Activated CD4-positive, alpha-beta T cell treated with anti-CD3 and anti-CD28 coated beads, Interleukin-2, amount 50 U/mL, for 1 hour (primary cell): ENCODE measurements around the gene CES2.
"Not testable (repeated sequence)": the region's sequence is repeated elsewhere in the genome, so short reads cannot be mapped to it uniquely, and the experiment has no call there.

Source experiments
- DNase-seq: peaks from one replicate; pipeline ENCODE4 v3.0.0-alpha.2; 2020

Gene CES2, protein sequence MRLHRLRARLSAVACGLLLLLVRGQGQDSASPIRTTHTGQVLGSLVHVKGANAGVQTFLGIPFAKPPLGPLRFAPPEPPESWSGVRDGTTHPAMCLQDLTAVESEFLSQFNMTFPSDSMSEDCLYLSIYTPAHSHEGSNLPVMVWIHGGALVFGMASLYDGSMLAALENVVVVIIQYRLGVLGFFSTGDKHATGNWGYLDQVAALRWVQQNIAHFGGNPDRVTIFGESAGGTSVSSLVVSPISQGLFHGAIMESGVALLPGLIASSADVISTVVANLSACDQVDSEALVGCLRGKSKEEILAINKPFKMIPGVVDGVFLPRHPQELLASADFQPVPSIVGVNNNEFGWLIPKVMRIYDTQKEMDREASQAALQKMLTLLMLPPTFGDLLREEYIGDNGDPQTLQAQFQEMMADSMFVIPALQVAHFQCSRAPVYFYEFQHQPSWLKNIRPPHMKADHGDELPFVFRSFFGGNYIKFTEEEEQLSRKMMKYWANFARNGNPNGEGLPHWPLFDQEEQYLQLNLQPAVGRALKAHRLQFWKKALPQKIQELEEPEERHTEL

DNA sequence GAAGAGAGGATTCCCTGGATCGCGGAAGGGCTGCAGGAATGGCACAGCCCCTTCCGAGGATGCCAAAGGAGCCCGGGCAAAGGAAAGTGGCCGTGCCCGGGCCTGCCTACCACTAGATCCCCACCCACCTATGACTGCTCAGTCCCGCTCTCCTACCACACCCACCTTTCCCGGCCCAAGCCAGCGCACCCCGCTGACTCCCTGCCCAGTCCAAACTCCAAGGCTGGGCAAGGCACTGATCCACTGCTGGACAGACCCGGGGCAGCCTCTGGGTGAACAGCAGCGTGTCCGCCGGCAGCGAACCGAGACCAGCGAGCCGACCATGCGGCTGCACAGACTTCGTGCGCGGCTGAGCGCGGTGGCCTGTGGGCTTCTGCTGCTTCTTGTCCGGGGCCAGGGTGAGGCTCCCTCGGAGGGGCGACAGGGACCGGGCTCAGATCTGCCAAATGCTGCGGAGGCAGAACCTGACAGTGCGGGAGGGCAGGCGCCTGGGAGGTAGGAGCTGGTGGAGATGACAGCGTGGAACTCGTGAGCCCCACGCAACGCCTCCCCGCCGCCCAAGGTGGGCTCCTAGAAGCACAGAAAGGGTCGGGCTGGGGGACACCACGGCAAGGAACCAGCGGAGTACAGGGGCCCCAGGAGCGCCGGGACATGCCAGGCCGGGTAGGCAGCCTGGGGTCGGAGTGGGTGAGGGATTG is at the start of gene CES2:
CES2 (plus strand) TSS at position 203 of the 698 bp plus-strand sequence; CDS start at position 323, 120 bp downstream.
- no peak for DNase-seq

DNA sequence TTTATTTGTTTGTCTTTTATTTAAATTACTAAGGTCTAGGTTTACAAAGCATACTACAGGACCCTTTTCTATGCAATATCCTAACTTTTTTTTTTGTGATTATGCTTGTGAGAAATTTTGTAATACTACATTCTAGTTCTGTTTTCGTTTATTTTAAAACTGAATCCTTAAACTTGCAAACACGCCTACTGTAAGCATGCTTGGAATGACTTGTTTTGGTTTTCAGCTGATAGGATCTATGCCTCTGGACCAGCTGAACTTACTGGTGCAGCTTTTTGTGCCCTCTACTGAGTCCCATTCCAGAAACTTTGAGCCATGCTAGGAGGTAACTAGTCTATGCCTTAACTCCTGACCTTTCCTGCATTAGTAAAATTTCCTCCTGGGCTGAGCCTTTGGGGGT is 49.0 kb upstream of the CES2 start:
- no peak for DNase-seq

DNA sequence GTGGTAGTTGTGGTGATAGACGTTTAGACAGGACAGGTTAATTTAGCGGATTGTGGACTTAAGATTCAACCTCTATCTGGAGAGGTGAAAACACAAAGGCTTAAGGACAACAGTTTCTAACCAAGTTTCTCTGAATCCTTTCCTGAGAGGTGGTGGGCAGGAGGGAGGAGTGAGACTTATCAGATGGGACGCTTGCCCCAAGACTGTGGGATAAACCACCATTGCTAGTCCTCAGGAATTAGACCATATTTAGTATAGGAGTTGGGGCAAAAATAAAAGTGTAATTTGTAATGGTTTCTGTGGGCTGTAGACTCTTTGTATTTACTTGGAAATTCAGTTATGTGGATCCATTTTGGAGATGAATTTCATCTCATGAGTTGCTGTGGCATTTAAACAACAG is 48.4 kb upstream of the CES2 start:
- no peak for DNase-seq

DNA sequence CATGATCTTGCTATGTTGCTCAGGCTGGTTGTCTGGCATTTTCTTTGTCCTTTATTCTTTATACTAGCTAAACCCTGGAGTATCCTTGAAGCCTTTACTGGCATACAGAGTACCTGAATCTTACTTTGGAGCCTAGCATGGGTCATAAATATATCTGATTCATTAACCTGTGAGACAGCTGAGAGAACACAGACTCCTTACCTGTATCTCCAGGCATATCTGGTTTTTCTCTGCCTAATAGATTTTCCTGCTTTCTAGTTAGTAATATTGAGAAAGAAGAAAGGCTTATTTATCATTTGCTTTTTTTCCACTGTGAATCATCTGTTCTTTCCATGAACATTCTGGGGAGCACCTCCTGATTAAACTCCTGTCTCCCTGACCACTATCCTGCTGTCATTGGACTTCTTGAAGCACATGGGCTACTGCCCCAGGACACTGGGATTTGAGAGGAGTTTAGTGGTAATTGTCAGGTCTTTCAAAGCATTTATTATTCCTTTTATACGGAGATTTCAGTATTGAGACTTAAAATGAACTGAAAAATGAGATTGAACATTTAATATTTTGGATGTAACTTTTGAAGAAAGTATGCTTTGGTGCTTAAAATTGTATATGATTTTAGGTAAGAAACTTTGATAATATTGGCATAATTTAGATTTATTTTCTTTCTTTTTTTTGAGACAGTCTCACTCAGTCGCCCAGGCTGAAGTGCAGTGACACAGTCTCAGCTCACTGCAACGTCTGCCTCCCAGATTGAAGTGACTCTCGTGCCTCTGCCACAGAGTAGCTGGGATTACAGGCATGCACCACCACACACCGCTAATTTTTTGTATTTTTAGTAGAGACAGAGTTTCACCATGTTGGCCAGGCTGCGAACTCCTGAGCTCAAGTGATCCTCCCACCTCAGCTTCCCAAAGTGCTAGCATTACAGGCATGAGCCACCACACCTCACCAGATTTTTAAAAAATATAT is 46.4 kb upstream of the CES2 start:
- no peak for DNase-seq

DNA sequence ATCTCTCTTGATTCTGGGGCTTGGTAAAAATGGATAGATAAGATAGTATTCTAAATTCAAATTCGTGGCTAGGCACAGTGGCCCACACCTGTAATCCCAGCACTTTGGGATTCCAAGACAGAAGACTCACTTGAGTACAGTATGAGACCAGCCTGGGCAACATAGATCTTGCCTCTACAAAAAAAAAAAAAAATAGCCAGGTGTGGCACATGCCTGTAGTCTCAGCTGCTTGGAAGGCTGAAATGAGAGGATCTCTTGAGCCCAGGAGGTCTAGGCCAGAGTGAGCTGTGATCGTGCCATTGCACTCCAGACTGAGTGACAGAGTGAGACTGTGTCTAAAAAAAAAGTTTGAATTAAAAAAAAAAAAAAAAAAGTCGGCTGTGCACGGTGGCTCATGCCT is 45.7 kb upstream of the CES2 start:
- DNase-seq, result no peak

DNA sequence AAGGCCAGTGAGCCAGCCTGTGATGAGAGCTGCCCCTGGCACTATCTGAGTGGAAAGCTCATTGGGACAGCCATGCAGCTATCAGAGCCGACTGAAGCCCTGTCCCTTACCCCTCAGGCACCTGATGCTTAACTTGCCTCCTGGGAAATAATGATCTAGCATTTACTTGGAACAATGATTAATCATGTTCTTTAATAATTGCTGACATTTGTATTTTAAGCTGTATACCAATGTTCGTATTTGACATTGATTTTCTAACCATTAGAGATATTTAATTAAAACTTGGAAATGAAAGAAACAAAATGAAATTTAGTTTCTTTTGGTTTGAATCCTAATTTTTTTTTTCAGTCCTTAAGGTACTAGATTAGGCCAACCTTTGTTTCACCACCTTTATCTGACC is 44.5 kb upstream of the CES2 start:
- no peak for DNase-seq

DNA sequence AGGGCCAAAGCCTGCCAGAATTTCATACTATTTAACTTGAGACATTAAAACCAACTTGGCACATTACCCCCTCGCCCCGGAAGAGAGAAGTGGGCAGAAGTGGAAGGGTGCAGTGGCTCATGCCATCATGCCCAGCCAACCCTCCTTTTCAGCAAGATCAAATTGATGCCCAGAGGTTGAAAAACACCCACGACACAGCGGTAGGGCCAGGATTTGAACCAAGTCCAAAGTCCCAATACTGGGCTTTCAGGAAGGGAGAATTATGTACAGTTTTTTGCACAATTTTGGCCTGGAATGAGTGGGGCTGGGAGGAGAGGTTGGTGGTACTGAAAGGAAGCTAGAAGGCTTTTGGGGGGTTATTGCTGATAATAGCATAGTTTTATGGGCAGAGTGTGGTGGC is 44.0 kb upstream of the CES2 start:
- no peak for DNase-seq

DNA sequence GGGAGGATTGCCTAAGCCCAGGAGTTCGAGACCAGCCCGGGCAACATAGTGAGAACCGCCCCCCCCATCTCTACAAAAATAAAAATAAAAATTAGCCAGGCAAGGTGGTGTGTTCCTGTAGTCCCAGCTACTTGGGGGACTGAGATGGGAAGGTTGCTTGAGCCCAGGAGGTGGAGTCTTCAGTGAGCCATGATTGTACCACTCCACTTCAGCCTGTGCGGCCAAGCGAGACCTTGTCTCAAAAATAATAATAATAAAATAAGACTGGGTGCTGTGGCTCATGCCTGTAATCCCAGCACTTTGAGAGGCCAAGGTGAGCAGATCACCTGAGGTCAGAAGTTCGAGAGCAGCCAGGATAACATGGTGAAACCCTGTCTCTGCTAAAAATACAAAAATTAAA is 43.5 kb upstream of the CES2 start:
- DNase-seq, result no peak

DNA sequence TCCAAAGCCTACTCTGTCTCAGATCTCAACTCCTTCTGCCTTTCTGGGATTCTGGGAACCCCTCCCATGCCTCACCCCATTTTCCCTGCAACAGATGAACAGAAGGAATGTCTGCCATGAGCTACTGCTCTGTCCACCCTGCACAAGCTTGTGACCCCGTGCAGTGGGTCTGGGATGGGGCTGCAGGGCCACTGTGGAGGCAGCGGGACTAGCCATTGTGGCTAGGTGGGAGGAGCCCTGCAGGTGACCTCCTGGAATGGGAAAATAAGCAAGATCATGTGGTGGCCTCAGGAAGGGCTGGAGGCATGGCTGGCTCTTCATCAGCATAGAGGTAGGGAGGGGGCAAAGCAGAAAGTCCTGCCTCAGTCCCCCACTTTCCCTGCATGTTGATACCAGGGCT is 41.3 kb upstream of the CES2 start:
- no peak for DNase-seq

DNA sequence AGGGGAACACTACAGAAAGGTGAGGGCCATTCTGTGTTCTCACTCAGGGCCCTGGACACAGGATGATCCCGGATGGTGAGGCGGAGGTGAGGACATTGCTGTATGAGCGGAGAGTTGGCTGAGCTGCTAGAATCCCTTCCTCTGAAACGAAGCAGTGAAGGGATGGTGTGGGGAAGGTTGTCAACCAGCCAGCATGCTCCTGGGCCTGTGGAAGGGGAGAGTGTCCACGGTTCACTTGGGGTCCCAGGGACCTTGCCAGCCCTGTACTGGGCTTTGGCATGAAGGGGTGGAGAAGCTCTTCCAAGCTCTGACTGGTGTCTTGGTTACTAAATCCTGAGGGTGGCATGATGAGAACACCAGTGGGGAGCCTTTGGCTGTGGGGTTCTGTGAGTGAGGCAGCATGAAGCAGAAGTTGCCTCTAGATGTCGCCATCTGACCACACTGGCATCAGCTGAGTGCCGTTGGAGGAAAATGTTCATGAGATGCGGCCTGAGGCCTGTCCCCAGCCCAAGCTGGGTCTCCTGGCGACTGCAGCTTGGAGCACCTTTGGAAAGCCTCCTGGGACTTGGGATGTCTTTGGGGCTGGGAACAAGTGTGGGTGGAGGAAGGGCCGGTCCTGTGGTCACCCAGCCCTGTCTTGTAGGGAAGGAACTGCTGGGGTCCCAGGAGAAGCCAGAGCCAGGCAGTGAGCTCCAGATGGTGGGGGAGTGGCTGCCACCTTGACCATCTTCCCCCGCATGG is 40.2 kb upstream of the CES2 start:
- DNase-seq, result peak; percentile 59

DNA sequence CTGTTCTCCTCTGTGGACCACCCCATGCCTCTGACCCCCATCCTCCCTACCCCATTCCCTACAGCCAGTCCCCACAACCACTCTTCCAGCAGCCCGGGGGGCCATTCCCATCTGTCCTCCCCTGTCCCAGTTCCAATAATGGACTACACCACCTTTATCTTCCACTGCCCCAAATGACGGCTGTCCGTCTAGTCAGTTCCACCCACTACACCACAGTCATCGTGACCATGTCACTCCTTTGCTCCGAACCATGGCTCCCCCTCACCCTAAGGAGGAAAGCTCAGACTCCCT is 39.7 kb upstream of the CES2 start:
- DNase-seq, result no peak

DNA sequence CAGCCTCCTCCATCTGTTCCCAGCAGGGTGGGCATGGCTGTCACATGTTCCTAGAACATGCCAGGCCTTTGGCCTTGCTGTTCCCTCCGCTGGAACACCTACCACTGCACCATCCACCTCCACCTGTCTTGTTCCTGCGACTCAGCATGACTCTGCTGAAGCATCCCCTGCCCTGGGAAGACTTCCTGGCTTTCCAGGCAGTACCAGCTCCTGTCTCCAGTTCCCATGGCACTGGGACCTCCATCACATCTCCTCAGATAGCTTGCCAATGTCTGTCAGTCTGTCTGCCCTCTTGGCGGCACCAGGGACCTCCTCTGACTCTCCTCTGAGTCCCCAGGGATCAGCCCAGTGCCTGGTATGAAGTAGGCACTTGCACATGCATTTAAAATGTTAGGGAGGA is 39.3 kb upstream of the CES2 start:
- no peak for DNase-seq

DNA sequence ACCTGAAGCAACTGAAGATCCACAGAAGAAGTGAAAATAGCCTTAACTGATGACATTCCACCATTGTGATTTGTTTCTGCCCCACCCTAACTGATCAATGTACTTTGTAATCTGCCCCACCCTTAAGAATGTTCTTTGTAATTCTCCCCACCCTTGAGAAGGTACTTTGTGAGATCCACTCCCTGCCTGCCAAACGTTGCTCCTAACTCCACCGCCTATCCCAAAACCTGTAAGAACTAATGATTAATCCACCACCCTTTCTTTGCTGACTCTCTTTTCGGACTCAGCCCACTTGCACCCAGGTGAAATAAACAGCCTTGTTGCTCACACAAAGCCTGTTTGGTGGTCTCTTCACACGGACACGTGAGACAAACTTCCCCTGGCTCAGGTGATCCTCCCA is 38.6 kb upstream of the CES2 start:
- DNase-seq, result not testable (repeated sequence)

DNA sequence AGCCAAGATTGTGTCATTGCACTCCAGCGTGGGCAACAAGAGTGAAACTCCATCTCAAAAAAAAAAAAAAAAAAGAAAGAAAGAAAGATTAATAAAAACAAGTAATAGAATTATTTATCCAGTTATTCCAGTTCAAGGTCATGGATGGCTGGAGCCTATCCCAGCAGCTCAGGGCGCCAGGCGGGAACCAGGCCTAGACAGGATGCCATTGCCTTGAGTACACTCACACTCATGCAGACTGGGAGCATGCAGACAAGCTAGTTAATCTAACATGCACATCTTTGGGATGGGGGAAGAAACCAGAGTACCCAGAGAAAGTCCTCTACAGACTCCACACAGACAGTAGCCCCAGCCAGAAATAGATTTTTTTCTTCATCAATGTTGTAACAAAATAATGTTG is 37.1 kb upstream of the CES2 start:
- no peak for DNase-seq

DNA sequence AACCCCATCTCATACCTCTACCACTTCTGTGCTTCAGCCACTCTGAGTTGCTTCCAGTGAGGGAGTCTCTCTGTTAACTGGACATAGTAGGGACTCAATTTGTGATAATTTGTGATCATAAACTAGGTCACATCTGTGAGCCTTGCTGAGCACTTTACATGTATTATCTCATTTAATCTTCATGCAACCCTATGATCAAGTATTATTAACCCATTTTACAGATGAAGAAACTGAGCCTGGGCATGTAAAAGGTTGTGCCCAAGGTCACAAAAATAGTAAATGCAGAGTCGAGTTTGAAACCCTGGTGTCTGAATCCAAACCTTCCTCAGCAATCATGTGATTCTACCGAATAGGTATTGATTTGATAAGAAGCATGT is 36.4 kb upstream of the CES2 start:
- DNase-seq, result no peak

DNA sequence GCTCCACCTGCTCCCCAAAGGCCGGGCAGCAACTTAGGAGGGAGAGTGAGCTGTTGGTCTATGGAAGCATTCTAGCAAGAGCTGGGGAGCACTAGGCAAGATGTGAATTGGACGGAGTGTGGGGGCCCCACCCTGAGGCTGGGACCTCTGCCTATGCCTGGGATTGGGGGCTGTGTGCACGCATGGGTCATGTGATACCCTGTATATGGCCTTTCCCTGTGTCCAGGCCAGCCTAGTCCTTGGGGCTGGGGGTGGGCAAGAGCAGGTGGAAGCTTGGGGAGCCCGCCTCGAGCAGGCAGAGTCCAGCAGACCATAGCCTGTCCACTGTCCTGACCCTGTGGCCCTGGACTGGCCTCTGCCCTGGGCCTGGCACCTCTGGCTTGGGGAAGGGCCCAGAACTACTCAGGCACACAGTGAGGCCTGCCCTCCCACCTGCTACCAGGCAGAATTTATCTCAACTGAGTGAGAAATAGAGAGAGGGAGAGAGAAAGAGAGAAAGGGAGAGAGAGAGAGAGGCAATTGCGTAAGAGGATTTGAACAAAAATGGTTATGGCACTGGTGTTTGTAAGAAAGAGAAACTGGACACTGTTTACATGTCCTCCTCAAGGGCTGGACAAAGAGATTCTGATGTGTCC is 35.9 kb upstream of the CES2 start:
- no peak for DNase-seq

DNA sequence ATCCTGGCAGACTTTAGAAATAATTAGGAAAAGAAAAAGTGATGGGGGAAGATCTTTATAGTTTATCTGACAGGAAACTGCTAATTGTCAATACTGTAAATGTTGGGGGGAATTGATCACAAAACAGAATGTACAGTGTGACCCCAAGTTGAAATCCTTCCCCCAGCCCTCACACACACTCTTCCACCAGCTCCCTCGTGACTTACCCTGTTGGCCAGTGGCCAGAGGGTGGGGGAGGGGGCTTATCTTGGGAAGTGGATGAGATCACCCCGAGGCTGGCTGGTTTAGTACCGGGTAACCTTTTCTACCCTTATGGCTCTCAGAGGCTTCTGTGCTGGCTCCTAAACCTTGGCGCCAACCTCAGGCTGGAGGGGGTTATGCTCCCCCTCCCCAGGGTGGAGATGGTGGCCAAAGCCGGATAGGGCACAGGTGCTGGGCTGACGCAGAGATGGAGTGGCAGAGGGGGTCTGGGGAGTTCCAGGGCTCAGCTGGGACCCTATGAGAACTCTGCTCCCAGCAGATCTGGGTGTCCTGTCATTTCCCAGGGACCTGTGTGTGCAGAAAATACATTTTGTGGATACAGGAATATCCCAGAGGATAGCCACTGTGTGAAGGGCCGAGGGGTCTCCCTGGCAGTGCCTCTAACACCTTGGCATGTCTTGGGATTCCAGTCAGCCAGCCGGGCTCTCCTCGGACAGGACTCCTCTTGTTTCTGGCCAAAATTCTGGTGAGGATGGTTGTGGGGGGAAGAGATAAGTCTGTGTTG is 35.2 kb upstream of the CES2 start:
- DNase-seq, result no peak

DNA sequence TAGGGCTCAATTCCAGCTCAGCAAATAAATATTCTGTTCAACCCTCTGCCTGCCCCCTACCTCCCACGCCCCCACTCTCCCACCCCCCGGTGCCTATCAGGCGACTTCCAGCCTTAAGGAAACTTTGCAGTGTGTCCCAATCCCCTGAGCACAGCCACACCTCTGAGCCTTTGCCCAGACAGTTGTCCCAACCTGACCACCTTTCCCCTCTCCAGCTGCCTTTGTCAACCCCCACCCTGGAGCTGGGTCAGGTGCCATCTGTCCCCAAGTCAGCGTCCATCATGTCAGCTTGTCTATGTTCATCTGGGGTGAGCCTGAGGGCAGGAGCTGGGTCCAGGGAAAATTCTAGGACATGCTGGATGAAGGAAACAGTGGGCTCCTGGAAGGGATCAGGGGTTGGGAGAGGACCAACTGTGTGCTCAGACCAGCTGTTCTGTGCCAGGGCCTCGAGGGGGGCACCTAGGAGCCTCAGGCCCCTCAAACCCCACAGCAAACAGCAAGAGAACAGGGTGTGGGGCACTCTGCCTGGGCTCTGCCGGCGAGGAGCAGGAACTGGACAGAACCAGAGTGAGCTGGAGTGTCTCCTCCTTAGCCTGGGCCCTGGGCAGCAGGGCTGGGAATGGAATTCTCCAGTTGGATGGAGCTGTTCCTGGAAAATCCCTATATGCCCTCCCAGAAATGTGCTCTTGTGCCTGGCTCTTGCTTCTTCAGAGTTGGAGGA is 34.4 kb upstream of the CES2 start:
- no peak for DNase-seq

DNA sequence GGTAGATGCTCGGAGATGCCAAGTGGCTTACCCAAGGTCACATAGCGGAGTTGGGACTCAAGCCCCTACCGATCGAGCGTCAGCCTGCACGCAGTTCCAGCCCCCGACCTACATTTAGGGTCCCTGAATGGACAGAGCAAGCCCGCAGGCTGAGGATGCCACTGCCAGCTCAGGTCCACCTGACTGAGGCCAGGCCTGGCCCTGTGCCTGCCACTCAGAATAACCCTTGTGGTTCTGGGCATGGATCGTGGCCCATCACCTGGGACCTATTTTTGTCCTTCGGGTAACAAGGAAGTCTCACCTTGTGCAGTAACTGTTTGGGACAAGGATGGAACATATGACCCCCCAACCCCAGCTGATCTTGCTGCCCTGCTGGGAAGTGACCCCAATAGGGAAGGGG is 33.7 kb upstream of the CES2 start:
- no peak for DNase-seq
